ENCODE measurements around the gene TRAF3IP1. TPM values are rescaled to one million over a fixed set of nuclear protein-coding genes. Genes with fewer than 3 reads are reported as not detected.
"Not testable (repeated sequence)": the region's sequence is repeated elsewhere in the genome, so short reads cannot be mapped to it uniquely, and the experiment has no call there.

Gene TRAF3IP1
- total RNA-seq, 4 donors from 2014 or later: 11.0 to 27.2 (median 13.4) TPM

DNA sequence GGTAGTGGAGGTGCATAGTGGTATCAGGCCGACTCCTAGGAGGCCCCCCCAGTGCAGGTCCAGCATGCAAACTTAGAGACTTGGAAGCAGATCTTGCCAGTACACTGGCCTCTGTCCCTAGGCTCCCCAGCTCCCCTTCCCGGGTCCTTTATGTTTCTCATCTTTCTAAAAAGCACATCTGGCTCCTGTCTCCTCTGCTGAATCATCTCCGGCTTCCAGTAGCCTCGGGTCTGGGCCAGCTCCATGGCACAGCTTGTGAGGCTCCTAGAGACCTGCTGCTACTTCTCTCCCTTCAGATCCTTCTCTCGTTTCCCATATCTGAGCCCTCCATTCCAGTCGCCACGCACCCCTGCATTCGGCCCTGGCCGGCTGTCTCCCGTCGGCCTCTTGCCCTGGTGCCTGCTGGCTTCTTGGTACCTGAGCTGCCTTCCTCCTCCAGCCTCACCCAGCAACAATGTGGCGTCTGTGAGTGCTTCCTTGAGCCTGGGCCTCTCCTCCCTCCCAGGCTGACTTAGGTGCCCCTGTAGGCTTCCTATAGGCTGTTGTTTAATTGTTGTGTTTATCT lies 6.6 kb downstream of the TRAF3IP1 start:
- Histone ChIP-seq H3K27ac (no peak overlapping the region), H3K27me3 (no peaks in the 10 kb centered on the region), H3K4me1 (no peaks in the 10 kb centered on the region), H3K36me3 (peaks cover 0 to 27% (median 0%) of the 10 kb centered on the region in 3 donors), H3K9me3 (no peaks in the 10 kb centered on the region), H3K4me3 (no peak overlapping the region)
- TF ChIP-seq POLR2A (IDR thresholded peaks at IDR 0.05): no peak
- TF ChIP-seq, protein P1, sequence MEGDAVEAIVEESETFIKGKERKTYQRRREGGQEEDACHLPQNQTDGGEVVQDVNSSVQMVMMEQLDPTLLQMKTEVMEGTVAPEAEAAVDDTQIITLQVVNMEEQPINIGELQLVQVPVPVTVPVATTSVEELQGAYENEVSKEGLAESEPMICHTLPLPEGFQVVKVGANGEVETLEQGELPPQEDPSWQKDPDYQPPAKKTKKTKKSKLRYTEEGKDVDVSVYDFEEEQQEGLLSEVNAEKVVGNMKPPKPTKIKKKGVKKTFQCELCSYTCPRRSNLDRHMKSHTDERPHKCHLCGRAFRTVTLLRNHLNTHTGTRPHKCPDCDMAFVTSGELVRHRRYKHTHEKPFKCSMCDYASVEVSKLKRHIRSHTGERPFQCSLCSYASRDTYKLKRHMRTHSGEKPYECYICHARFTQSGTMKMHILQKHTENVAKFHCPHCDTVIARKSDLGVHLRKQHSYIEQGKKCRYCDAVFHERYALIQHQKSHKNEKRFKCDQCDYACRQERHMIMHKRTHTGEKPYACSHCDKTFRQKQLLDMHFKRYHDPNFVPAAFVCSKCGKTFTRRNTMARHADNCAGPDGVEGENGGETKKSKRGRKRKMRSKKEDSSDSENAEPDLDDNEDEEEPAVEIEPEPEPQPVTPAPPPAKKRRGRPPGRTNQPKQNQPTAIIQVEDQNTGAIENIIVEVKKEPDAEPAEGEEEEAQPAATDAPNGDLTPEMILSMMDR (IDR thresholded peaks at IDR 0.05): no peak
- DNase-seq: peak in 1 of 3 donors; percentile 31

GRCh38 chr2:238327751-238328150 lies 7.4 kb downstream of the TRAF3IP1 start:
- Histone ChIP-seq H3K36me3 (peaks cover 0 to 27% (median 0%) of the 10 kb centered on the region in 3 donors), H3K4me3 (no peak overlapping the region), H3K27me3 (no peaks in the 10 kb centered on the region), H3K4me1 (no peaks in the 10 kb centered on the region), H3K9me3 (no peaks in the 10 kb centered on the region), H3K27ac (no peak overlapping the region)
- DNase-seq: no peak
- no peak for TF ChIP-seq POLR2A (IDR thresholded peaks at IDR 0.05)
- TF ChIP-seq, protein P1 (IDR thresholded peaks at IDR 0.05): no peak

DNA sequence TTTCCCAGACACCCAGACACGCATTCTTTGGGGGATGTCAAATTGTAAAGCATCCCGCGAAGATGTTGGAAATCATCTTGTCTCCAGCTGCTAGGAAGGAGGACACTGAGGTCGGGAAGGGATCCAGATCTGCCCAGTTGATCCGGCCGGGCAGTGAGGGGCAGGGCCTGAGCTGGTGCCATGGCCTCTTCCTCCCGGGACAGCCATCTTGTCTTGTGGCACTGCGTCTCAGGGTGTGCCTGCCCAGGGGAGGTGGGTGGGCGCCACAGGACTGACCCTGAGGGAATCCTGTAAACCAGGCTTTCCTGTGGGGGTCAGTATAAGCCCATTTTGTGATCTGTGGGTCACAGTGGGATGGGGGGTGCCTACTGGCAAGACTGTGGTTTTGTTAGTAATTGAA lies 10.1 kb downstream of the TRAF3IP1 start:
- H3K27me3 ChIP-seq: no peaks in the 10 kb centered on the region
- no peak overlapping the region for H3K4me3 ChIP-seq
- peaks cover 0 to 37% (median 0%) of the 10 kb centered on the region in 3 donors for H3K36me3 ChIP-seq
- H3K27ac ChIP-seq: no peak overlapping the region
- TF ChIP-seq POLR2A (IDR thresholded peaks at IDR 0.05): no peak
- TF ChIP-seq, protein P1 (IDR thresholded peaks at IDR 0.05): no peak
- no peaks in the 10 kb centered on the region for H3K4me1 ChIP-seq
- DNase-seq: peak in 1 of 3 donors; percentile 22
- no peaks in the 10 kb centered on the region for H3K9me3 ChIP-seq

DNA sequence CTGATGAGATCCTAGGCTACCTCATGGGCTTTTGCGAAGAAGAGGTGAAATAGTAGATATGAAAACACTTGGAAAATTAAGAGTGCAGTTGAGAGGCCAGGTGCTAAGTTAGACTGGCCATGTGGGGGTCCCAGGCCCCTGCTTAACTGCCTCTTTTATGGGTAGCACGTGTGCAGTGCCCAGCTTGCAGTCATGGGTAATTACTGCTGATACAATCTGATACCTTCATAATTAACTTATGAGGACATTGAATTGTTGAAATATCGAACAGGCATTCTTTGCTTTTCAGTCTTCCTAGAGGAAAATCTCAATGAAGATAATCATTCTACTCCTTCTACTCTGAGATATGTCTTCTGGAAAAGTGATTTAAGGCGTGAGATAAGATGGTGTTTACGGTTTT lies 11.6 kb downstream of the TRAF3IP1 start:
- no peak for TF ChIP-seq POLR2A (IDR thresholded peaks at IDR 0.05)
- TF ChIP-seq, protein P1 (IDR thresholded peaks at IDR 0.05): no peak
- Histone ChIP-seq H3K27ac (no peak overlapping the region), H3K4me3 (no peak overlapping the region), H3K27me3 (no peaks in the 10 kb centered on the region), H3K9me3 (no peaks in the 10 kb centered on the region), H3K36me3 (peaks cover 0 to 29% (median 0%) of the 10 kb centered on the region in 3 donors), H3K4me1 (no peaks in the 10 kb centered on the region)
- DNase-seq: no peak

- Histone ChIP-seq H3K36me3 (peaks cover 0 to 15% (median 0%) of the 10 kb centered on the region in 3 donors), H3K27ac (no peak overlapping the region), H3K27me3 (no peaks in the 10 kb centered on the region), H3K4me1 (no peaks in the 10 kb centered on the region), H3K4me3 (no peak overlapping the region), H3K9me3 (no peaks in the 10 kb centered on the region)
- DNase-seq: no peak
- TF ChIP-seq, protein P1 (IDR thresholded peaks at IDR 0.05): no peak
- TF ChIP-seq POLR2A (IDR thresholded peaks at IDR 0.05): no peak
These were observed 14.6 kb downstream of the TRAF3IP1 start for GRCh38 chr2:238334885-238335284.

DNA sequence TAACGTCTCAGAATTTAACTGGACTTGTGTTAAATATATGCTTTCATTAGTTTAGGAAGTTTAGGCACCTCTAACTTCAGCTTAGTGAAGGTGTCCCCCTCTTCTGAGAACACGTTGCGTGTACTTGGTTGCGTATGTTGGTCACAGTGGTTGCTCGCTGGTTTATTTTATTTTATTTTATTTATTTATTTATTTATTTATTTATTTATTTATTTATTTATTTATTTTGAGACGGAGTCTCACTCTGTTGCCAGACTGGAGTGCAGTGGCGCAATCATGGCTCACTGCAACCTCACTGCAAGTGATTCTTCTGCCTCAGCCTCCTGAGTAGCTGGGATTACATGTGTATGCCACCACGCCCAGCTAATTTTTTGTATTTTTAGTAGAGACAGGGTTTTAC lies 15.3 kb downstream of the TRAF3IP1 start:
- H3K27me3 ChIP-seq, H3K4me1 ChIP-seq, H3K27ac ChIP-seq, DNase-seq, H3K4me3 ChIP-seq, H3K9me3 ChIP-seq: not testable (repeated sequence)
- H3K36me3 ChIP-seq: peaks cover 0 to 15% (median 0%) of the 10 kb centered on the region in 3 donors
